GM12873 (cell line): ENCODE data around the gene GCHFR.

Source experiments
- TF ChIP-seq, protein P1 (sequence below): IDR thresholded peaks from 2 replicates; pipeline ENCODE4 v1.5.1; 2012; ENCODE audit warnings: low read depth, mild to moderate bottlenecking, moderate library complexity, low read length, control low read depth; ENCODE audit not compliant: insufficient read depth; ENCODE audit errors: missing control alignments

Gene GCHFR

DNA sequence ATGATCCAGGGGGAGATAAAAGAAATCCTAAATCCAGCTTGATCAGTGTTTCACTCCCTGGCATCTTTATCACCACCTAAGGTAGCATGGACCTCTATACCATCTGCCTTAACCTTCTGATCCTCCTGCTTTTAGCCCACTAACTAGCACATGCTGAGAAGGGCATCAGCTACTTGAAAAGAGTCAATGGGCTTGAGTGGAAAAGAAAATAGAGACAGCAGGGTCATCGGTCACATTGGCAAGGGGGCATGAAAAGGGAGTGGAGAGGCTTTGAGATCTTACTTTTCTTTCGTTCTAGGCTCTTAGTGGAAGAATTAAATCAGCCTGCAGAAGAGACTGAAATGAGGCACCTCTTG lies 42.8 kb downstream of the GCHFR start:
- TF ChIP-seq, protein P1, sequence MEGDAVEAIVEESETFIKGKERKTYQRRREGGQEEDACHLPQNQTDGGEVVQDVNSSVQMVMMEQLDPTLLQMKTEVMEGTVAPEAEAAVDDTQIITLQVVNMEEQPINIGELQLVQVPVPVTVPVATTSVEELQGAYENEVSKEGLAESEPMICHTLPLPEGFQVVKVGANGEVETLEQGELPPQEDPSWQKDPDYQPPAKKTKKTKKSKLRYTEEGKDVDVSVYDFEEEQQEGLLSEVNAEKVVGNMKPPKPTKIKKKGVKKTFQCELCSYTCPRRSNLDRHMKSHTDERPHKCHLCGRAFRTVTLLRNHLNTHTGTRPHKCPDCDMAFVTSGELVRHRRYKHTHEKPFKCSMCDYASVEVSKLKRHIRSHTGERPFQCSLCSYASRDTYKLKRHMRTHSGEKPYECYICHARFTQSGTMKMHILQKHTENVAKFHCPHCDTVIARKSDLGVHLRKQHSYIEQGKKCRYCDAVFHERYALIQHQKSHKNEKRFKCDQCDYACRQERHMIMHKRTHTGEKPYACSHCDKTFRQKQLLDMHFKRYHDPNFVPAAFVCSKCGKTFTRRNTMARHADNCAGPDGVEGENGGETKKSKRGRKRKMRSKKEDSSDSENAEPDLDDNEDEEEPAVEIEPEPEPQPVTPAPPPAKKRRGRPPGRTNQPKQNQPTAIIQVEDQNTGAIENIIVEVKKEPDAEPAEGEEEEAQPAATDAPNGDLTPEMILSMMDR, result no peak

DNA sequence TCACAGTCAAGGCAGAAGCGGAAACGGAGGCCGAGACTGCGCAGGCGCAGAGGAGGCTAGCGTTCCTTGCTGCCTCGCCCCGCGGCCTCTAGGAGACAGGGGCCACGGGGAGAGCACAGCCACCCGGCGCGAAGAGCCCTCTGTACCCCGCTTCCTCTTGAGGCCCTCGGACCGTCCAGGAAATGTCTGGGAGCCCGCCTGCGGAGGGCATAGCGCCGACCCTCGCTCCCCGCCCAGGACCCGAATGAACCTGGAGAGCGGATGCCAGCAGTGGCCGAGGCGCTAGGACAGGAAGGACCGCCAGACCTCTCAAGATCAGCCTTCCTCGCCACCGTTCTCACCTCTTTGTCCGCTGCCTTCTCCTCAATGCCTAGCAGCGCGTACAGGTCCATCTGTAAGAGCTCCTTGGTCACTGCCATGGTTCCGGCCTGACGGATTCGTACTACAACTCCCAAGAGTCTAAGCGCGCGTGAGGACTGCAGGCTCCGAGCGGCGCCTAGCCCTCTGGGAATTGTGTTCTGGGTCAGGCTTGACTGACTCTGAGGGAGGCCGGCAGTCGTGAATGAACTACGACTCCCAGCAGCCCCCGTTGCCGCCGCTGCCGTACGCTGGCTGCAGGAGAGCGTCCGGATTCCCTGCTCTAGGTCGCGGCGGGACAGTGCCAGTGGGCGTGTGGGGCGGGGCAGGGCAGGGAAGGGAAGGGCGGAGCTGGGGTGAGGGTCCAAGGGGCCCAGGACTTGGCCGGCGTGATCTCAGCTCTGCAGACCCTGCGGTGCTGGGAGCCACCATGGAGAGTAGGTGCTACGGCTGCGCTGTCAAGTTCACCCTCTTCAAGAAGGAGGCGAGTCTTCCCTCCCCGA lies 43.4 kb downstream of the GCHFR start, which contains the start of the genes DNAJC17 and ZFYVE19:
DNAJC17 (minus strand) TSS at position 446 of the 860 bp plus-strand sequence; CDS start at position 419, 27 bp downstream.
ZFYVE19 (plus strand) TSS at position 62 of the 860 bp plus-strand sequence; CDS start at position 563, 501 bp downstream.
- TF ChIP-seq, protein P1, result peak; percentile 21

DNA sequence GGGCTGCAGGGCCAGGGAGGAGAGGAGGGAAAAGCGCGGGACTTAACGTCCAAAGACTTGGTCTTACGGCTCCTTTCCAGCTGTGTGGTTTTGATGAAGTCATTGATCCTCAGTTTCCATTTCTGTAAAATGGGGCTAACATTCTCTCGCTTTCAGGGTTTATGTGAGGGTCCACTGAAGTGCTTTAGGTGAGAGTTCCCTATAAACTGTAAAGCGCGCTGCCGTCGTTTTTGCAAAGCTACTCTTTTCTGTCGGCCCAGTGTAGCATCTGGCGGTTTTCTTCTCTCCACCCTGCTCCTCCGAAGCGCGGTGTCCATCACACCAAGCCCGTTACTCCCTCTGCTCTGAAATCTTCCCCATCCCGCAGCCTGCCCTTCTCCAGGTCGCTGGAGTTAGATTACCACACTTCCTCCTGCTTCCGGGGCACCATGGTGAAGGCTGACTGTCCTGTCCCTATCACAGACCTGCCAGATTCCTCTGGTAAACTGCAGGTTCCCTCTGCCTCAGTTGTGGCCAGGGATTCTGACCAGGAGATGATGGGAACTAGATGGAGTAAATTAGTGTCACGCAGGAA lies 44.1 kb downstream of the GCHFR start:
- TF ChIP-seq, protein P1, result no peak

DNA sequence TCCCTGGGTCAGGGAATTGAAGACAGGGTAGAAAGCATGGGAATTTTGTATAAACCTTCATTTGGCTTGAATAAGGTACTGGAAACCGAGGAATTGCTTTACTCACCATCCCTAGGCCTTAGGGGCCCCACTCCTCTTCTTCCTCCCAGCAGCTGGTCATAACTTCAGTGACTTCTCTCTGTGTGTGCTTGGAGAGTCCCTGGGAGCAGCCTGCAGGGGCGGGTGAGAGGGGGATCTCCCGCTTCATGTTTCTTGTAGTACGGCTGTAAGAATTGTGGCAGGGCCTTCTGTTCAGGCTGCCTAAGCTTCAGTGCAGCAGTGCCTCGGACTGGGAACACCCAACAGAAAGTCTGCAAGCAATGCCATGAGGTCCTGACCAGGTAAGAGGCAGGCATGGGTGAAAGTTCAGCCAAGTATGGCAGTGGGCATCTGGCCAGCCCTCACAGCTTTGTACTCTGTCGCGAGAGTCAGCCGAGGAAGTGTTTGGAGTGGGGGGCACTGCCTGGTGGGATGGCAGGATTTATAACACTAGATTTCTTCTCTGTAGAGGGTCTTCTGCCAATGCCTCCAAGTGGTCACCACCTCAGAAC lies 45.1 kb downstream of the GCHFR start:
- TF ChIP-seq, protein P1, result no peak

DNA sequence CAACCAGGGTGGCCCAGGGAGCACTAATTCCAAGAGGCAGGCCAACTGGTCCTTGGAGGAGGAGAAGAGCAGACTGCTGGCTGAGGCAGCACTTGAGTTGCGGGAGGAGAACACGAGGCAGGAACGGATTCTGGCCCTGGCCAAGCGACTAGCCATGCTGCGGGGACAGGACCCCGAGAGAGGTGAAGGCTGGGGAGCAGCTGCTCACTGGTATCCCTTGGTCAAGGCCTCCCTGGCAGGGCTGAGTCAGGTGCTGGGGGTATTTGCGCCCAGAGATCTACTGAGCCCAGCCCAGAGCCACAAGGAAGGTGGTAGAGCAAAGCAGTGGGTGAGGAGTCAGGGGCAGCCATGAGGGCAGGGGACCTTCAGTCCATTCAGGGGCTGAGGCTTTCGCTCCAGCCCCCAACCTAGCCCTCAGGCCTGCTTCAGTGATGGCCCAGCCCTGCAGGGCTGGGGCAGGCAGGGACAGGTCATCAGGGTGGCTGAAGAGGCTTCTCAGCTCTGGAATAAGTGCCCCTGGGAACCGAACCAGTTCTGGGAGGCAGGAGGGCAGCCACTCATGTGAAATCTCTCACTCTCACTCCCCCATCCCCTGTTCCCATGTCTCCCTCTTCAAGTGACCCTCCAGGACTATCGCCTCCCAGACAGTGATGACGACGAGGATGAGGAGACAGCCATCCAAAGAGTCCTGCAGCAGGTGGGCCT lies 49.0 kb downstream of the GCHFR start:
- TF ChIP-seq, protein P1, result no peak

DNA sequence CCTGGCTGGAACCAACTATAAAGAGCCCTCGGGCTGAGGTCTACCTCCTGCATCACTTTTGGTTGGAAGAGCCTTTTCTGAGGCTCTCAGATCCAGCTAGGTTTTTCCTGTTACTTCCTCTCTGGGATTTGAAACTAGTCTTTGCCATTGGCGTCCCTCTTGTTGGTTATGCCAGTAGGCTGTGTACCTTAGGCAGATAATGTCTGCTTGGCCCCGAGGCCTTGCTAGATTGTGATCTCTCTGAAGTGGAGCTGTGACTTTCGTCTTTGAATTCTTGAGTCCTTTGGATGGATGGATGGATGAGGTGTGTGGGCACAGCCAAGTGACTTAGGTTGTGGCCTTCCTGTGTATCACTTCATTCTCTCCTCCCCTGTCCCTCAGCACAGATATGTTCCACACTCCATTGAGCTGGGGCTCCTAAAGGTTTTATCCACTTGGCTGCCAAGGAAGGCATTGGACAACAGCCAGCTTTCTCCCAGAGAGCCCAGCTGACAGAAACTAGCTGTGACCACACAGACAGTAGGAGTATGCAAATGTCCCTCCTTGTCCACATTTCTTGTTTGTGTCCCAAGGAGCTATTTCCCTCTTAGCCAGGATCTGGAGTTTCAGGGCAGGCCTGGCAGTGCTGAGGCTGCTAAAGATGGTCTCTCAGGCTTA lies 51.3 kb downstream of the GCHFR start:
- TF ChIP-seq, protein P1, result no peak
